ENCODE measurements around the gene ABCA7. TPM values are rescaled to one million over a fixed set of nuclear protein-coding genes. Genes with fewer than 3 reads are reported as not detected.

The ABCA7 gene
- total RNA-seq, 1 donor from 2014 or later, result 16.3 TPM

DNA sequence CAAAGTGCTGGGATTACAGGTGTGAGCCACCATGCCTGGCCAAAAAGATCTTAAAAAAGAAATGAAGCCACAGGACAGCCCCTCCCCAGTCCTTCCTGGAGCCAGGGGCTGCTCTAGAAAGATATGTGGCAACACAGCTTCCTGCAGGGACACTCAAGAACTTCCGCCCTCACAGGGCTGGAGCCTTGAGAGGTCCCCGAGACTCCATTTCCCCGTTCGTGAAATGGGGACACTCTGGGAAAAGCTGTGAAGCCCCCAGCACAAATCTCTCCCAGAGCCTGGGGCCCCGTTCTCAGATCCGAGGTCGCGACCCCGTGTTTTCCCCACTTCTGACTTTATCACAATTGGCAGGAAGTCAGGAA, 61.4 kb downstream of the ABCA7 start:
- Mint-ChIP-seq H3K9me3 (no peaks in the 10 kb centered on the region), H3K27ac (ENCODE audit: unreplicated experiment) (peak overlapping the region; percentile 84), H3K4me3 (peak overlapping the region; percentile 84), H3K27me3 (ENCODE audit: low read depth) (no peaks in the 10 kb centered on the region), H3K36me3 (ENCODE audit: low read depth) (no peaks in the 10 kb centered on the region), H3K4me1 (peaks cover 24% of the 10 kb centered on the region)
- DNase-seq (ENCODE audit: low read depth, low spot score), result no peak
- TF ChIP-seq, protein P1, sequence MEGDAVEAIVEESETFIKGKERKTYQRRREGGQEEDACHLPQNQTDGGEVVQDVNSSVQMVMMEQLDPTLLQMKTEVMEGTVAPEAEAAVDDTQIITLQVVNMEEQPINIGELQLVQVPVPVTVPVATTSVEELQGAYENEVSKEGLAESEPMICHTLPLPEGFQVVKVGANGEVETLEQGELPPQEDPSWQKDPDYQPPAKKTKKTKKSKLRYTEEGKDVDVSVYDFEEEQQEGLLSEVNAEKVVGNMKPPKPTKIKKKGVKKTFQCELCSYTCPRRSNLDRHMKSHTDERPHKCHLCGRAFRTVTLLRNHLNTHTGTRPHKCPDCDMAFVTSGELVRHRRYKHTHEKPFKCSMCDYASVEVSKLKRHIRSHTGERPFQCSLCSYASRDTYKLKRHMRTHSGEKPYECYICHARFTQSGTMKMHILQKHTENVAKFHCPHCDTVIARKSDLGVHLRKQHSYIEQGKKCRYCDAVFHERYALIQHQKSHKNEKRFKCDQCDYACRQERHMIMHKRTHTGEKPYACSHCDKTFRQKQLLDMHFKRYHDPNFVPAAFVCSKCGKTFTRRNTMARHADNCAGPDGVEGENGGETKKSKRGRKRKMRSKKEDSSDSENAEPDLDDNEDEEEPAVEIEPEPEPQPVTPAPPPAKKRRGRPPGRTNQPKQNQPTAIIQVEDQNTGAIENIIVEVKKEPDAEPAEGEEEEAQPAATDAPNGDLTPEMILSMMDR (conservative IDR thresholded peaks at IDR 0.05), result no peak

DNA sequence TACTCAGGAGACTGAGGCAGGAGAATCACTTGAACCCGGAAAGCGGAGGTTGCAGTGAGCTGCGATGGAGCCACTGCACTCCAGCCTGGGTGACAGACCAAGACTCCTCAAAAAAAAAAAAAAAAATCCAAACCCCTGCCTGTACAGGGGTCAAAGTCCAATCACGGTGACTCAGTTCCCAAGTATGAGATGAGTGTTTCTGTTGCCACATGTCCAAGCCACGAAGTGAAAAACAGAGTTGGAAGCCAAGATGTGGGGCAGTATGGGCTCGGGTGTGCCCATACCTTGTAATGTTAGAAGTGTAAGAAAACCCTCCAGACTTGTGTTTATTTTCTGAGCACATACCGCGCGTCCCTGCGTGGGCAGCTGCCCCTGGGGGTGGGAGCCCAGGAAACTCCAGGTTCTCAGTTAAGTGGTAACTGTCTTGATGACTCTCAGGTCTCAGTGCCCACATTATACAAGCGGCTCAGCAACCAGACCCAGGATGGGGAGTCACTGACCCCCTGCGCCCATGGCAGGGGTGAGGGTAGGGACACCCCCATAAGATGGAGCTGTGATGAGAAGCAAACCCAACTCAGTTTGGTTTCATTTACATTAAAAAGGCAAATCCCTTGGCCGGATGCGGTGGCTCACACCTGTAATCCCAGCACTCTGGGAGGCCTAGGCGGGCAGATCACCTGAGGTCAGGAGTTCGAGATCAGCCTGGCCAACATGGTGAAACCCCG, 62.7 kb downstream of the ABCA7 start:
- Mint-ChIP-seq H3K27me3 (ENCODE audit: low read depth) (no peaks in the 10 kb centered on the region), H3K4me3 (peak overlapping the region; percentile 86), H3K4me1 (peaks cover 24% of the 10 kb centered on the region), H3K36me3 (ENCODE audit: low read depth) (no peaks in the 10 kb centered on the region), H3K9me3 (no peaks in the 10 kb centered on the region), H3K27ac (ENCODE audit: unreplicated experiment) (no peak overlapping the region)
- no peak for DNase-seq (ENCODE audit: low read depth, low spot score)
- TF ChIP-seq, protein P1 (conservative IDR thresholded peaks at IDR 0.05), result no peak

DNA sequence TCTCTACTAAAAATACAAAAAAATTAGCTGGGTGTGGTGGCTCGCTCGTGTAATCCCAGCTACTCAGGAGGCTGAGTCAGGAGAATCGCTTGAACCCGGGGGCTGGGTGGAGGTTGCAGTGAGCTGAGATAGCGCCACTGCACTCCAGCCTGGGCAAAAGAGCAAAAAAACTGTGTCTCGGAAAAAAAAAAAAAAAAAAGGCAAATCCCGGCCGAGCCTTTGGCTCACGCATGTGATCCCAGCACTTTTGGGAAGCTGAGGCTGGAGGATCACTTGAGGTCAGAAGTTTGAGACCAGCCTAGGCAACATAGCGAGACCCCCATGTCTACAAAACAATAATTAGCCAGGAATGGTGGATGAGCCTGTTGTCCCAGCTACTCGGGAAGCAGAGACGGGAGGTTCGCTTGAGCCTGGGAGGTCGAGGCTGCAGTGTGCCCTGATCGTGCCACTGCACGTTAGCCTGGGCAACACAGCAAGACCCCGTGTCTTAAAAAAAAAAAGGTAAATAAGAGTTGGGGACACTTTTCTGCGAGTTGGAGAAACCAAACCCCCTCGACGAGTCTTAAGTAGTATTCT, 63.3 kb downstream of the ABCA7 start:
- peak overlapping the region; percentile 78 for H3K27ac Mint-ChIP-seq (ENCODE audit: unreplicated experiment)
- H3K36me3 Mint-ChIP-seq (ENCODE audit: low read depth), result no peaks in the 10 kb centered on the region
- H3K4me3 Mint-ChIP-seq, result peak overlapping the region; percentile 86
- no peaks in the 10 kb centered on the region for H3K9me3 Mint-ChIP-seq
- H3K27me3 Mint-ChIP-seq (ENCODE audit: low read depth), result no peaks in the 10 kb centered on the region
- no peak for DNase-seq (ENCODE audit: low read depth, low spot score)
- TF ChIP-seq, protein P1 (conservative IDR thresholded peaks at IDR 0.05), result no peak
- peaks cover 19% of the 10 kb centered on the region for H3K4me1 Mint-ChIP-seq

DNA sequence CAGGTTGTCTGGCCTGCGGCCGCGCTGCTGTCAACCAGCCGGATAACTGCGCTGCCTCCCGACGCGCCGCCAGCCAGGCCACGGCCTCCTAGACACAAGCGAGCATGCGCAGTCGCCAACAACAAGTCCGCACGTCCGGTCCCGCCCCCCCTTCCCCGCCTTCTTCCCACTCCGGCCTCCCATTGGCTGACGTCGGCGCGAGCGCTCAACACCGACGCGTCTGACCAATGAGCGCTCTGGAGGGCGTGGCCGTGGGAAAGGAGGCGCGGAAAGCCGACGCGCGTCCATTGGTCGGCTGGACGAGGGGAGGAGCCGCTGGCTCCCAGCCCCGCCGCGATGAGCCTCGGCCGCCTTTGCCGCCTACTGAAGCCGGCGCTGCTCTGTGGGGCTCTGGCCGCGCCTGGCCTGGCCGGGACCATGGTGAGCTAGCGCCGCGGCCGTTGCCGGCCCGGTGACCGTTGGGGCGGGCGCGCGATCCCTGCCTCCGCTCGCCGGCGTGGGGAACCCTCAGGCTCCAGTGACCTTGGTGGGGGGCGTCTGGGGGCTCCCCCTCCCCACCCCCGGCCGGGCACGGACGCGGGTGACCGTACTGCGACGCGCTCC, 63.9 kb downstream of the ABCA7 start, which contains the start of gene GPX4:
TSS of gene GPX4 (plus strand) at position 287 of the 603 bp plus-strand sequence. CDS start at position 337, 50 bp downstream.
- Mint-ChIP-seq H3K9me3 (no peaks in the 10 kb centered on the region), H3K27ac (ENCODE audit: unreplicated experiment) (peak within 1 kb of the TSS; percentile 78), H3K36me3 (ENCODE audit: low read depth) (no peaks in the 10 kb centered on the region), H3K27me3 (ENCODE audit: low read depth) (no peaks in the 10 kb centered on the region), H3K4me1 (peaks cover 16% of the 10 kb centered on the region), H3K4me3 (peak within 1 kb of the TSS; percentile 86)
- TF ChIP-seq, protein P1 (conservative IDR thresholded peaks at IDR 0.05), result no peak
- DNase-seq (ENCODE audit: low read depth, low spot score), result peak; percentile 95

DNA sequence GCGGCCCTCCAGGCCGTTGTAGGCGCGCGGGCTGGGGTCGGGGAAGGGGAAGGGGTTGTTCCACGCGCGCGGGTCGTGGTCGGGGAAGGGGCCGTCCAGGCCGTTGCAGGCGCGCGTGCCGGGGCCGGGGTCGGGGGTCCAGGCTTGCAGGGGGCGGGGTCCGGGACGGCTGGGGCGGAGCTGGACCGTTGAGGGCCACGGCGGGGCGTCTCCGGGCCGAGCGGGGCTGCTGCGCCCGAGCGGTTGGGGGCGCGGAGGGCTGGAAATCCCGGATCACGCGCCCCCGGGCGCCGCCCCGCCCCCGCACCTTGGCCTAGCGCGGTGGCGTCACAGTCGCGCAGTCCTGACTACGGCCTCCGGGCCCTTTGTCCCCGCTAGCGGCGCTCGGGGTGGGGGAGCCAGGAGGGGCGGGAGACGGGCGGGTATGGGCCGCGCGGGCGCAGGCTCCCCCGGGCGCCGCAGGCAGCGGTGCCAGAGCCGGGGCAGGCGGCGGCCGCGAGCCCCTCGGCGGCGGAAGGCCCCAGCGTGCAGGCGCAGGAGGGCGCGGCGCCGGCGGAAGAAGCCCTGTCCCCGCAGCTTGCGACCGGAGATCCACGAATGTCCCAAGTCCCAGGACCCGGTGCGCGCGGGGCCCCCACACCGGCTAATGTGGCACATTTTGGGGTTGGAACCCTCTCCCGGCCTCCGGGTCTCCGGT, 64.6 kb downstream of the ABCA7 start:
- no peaks in the 10 kb centered on the region for H3K36me3 Mint-ChIP-seq (ENCODE audit: low read depth)
- no peaks in the 10 kb centered on the region for H3K27me3 Mint-ChIP-seq (ENCODE audit: low read depth)
- H3K27ac Mint-ChIP-seq (ENCODE audit: unreplicated experiment), result peak overlapping the region; percentile 27
- DNase-seq (ENCODE audit: low read depth, low spot score), result peak; percentile 64
- H3K9me3 Mint-ChIP-seq, result no peaks in the 10 kb centered on the region
- peaks cover 14% of the 10 kb centered on the region for H3K4me1 Mint-ChIP-seq
- peak overlapping the region; percentile 84 for H3K4me3 Mint-ChIP-seq
- TF ChIP-seq, protein P1 (conservative IDR thresholded peaks at IDR 0.05), result no peak

Data from neural crest cell (in vitro differentiated cells).